ENCODE data around the gene RTP5. TPM values are rescaled to one million over a fixed set of nuclear protein-coding genes. Genes with fewer than 3 reads are reported as not detected.

RTP5 gene
- total and polyA plus RNA-seq, 2 of the 8 experiments (the other 6 are each of a cell fraction or from before 2014, with no cell fraction given): not detected

- no peak for TF ChIP-seq SIN3A (conservative IDR thresholded peaks at IDR 0.05 in 1 of 2, IDR thresholded peaks at IDR 0.05 in 1 of 2; ENCODE audit: low read depth in 1 of 2, low read length in 2 of 2)
- TF ChIP-seq TCF12 (IDR thresholded peaks at IDR 0.05; ENCODE audit: low read depth, low read length): no peak
- no peak for TF ChIP-seq TAF7 (optimal IDR thresholded peaks at IDR 0.05; ENCODE audit: borderline replicate concordance, low read depth, low read length)
- no peak for TF ChIP-seq CREB1 (IDR thresholded peaks at IDR 0.05)
- TF ChIP-seq, protein P1, sequence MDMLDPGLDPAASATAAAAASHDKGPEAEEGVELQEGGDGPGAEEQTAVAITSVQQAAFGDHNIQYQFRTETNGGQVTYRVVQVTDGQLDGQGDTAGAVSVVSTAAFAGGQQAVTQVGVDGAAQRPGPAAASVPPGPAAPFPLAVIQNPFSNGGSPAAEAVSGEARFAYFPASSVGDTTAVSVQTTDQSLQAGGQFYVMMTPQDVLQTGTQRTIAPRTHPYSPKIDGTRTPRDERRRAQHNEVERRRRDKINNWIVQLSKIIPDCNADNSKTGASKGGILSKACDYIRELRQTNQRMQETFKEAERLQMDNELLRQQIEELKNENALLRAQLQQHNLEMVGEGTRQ (IDR thresholded peaks at IDR 0.05; ENCODE audit: low read length): no peak
- no peak for TF ChIP-seq CBX8 (IDR thresholded peaks at IDR 0.05; ENCODE audit: borderline replicate concordance, low read depth, low read length)
- no peak for TF ChIP-seq KDM4A (IDR thresholded peaks at IDR 0.05; ENCODE audit: low read depth, low read length, severe bottlenecking)
Measured at GRCh38 chr2:241862775-241863535, 6.6 kb upstream of the RTP5 start (continued).
